C4-2B (cell line): ENCODE results near the gene CAMK1D.
"Not testable (repeated sequence)": the region's sequence is repeated elsewhere in the genome, so short reads cannot be mapped to it uniquely, and the experiment has no call there.

Experiments used
- H3K27ac ChIP-seq: fragments of 450-650 bp; 2 replicates; pipeline ENCODE4 v1.5.1; 2017
- ZFX ChIP-seq: fragments of 450-650 bp; IDR thresholded peaks from 2 replicates; pipeline ENCODE4 v1.6.1; 2017
- TF ChIP-seq, protein P1 (sequence below): fragments of 450-650 bp; conservative IDR thresholded peaks from 2 replicates; pipeline ENCODE4 v1.5.1; 2017; ENCODE audit warnings: mild to moderate bottlenecking

CAMK1D gene

DNA sequence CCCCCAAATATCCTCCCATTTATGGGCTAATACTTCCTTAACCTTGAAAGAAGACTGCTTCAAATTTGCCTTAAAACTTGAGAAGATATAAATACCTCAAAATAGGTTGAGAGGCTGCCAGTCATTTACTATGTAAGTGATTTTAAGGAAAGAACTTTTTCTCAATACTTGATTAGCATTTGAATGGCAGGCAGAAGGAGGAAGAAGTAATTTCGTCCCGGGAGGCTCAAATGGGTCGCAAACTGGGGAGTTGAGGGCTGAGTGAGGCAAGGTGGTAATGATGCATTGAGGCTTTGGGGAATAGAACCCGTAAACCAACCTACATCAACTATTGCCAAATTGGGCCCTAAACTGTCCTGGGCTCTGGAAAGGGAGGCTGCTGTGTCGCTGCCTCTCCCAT, 11.1 kb downstream of the CAMK1D start:
- H3K27ac ChIP-seq, result no peak overlapping the region
- TF ChIP-seq ZFX, result no peak
- TF ChIP-seq, protein P1, sequence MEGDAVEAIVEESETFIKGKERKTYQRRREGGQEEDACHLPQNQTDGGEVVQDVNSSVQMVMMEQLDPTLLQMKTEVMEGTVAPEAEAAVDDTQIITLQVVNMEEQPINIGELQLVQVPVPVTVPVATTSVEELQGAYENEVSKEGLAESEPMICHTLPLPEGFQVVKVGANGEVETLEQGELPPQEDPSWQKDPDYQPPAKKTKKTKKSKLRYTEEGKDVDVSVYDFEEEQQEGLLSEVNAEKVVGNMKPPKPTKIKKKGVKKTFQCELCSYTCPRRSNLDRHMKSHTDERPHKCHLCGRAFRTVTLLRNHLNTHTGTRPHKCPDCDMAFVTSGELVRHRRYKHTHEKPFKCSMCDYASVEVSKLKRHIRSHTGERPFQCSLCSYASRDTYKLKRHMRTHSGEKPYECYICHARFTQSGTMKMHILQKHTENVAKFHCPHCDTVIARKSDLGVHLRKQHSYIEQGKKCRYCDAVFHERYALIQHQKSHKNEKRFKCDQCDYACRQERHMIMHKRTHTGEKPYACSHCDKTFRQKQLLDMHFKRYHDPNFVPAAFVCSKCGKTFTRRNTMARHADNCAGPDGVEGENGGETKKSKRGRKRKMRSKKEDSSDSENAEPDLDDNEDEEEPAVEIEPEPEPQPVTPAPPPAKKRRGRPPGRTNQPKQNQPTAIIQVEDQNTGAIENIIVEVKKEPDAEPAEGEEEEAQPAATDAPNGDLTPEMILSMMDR, result no peak

DNA sequence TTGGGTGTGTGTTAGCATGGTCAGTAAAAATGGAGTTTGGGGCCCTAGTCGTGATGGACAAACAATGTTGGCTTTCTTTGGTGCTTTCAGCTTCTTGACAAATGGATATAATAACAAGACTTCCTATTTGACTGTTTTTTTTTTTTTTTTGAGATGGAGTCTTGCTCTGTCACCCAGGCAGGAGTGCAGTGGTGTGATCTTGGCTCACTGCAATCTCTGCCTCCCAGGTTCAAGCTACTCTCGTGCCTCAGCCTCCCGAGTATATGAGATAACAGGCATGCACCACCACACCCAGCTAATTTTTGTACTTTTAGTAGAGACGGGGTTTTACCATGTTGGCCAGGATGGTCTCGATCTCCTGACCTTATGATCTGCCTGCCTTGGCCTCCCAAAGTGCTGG, 11.8 kb downstream of the CAMK1D start:
- not testable (repeated sequence) for H3K27ac ChIP-seq

DNA sequence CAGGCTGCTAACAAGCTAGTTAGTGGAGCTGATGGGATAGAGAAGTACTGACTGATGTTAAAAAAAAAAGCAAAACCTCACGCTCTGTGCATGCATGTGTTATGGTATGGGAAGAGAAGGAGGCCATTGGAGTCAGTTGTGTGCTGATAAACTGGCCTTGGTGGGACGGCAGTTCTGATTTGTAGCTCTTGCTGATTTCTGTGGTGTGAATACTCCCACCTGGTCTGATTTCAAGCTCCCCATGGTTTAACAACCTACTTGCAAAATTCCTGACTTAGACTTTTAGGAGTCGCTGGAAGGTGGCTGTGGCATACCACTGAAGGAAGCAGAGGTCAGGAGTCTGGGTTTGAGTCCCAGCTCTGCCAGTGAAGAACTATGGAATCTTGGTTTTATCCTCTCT, 15.2 kb downstream of the CAMK1D start:
- TF ChIP-seq, protein P1, result no peak
- TF ChIP-seq ZFX, result no peak
- no peak overlapping the region for H3K27ac ChIP-seq

DNA sequence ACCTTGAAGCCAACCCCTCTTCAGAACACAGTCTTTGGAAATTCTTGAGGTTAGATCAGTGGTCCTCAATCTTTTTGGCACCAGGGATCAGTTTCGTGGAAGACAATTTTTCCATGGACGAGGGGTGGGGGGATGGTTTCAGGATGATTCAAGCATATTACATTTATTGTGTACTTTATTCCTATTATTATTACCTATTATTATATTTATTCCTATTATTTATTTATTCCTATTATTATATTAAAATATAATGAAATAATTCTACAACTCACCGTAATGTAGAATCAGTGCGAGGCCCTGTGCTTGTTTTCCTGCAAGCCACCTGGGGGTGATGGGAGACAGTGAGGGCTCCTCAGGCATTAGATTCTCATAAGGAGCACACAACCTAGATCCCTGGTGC, 17.9 kb downstream of the CAMK1D start:
- no peak overlapping the region for H3K27ac ChIP-seq
- no peak for TF ChIP-seq ZFX
- TF ChIP-seq, protein P1, result no peak

DNA sequence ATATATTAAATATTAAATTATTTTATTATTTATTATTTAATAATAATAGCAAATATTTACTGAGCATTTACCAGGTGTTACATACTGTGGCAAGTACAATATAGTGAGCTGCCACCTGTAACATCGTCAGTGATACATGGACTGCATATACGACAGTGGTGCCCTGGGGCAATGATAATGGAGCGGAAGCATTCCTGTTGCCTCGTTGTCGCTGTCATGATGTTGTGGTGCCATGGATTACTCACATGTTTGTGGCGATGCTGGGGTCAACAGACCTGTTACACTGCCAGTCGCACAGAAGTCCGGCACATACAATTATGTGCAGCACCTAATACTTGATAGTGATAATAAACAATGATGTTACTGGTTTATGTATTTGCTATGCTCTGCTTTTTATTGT, 20.6 kb downstream of the CAMK1D start:
- H3K27ac ChIP-seq, result no peak overlapping the region
- no peak for TF ChIP-seq ZFX
- TF ChIP-seq, protein P1, result no peak

DNA sequence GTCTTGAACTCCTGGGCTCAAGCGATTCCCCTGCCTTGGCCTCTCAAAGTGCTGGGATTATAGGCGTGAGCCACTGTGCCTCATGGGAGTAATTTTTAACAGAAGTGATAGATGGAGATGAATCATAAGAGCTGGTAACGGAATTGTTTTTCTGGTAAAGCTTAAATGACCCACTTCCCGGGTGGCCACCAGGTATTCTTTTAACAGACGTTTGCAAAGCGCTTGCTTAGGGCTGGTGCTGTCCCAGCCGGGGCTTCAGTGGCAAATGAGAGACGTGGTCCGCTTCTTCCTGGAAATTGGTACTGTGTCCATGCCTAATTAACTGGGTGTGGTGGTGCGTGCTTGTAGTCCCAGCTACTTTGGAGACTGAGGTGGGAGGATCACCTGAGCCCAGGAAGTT, 23.5 kb downstream of the CAMK1D start:
- TF ChIP-seq, protein P1, result no peak
- no peak for TF ChIP-seq ZFX
- no peak overlapping the region for H3K27ac ChIP-seq

DNA sequence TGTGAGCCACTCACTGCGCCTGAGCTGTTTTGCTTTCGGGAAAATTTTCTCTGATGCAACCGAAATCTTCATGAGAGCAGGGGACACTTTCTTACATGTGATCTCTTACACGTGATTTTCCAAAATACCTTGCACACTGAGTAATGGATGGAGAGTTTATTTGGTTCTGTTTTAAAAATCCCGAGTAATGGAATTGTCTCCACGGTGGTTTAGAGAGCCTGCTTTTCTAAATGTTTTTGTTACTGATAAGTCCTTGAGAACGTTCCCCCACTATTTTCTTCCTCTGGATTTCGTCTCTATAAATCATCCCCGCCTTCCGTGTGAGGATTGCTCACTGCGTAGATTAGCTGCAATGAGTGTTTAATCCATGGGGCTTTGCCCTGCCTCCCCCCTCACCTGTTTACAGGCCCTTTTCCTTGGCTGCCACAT, 25.7 kb downstream of the CAMK1D start:
- no peak for TF ChIP-seq ZFX
- TF ChIP-seq, protein P1, result no peak
- no peak overlapping the region for H3K27ac ChIP-seq

DNA sequence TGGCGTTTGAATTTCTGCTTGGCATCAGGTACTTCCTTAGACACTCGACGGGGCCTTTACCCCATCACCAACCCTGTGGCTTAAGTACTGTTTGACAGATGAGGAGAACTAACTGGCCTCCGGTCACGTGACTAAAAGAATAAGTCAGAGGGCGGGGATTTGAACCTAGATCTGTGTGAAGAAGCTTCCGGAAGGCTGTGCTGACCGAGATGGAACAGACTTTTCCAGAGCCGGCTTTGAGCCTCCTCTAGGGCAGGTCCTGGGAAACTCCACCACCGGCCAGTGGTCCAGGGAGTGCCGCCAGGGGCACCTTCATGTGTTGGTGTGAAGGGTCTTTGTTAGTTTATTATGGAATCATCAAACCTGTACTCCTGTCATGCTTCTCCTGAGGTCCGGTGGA, 26.9 kb downstream of the CAMK1D start:
- no peak overlapping the region for H3K27ac ChIP-seq
- TF ChIP-seq, protein P1, result no peak
- no peak for TF ChIP-seq ZFX
